ENCODE results near the gene BCOR.

The BCOR gene

DNA sequence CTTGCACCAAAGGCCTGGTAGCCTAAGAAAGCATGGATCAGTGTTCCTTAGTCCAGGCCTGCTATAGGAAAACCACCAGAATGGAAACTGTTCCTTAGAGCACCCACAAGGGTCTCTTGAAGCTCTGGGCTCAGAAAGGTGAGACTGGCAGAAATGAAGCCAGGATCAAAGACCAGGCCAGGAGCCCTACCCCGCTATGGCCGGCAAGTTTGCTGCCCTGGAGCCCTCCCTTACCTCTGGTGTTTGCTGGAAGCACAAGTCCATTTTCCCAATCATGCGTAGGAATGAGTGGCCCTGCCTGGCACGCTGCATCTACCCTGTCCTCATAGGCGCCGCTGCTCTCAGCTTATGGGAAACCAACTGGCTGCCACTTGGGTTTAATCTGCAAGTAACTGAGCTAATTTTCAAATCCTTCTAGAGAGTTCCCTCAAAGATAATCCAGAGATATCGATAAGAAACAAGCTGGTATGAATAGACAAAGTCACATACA, 37.4 kb downstream of the BCOR start:
- no peaks in the 10 kb centered on the region for H3K27me3 ChIP-seq (ENCODE audit: insufficient read depth, poor library complexity, severe bottlenecking)

DNA sequence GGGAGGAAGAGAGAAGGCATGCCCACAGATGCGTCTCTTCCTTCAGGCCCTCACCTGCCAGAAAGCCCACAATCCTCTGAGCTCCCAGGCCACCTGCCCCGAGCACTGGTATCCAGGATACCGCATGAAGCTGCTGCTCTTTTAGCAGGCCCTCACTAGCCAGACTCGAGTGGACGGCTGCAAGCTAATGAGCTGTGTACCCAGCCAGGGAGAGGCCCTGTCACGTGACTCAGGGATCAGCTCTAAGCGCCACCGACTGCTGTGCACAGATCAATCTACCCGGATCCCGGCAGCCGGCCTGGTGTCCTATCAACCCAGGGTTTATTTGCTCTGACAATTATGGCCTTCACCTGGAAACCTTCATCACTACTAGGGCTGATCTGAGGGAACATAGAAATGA, 39.0 kb downstream of the BCOR start:
- Histone ChIP-seq H3K27ac (replicated peaks) (no peak overlapping the region), H3K4me3 (replicated peaks; ENCODE audit: insufficient read depth, low read length) (no peak overlapping the region), H3K27me3 (ENCODE audit: insufficient read depth, poor library complexity, severe bottlenecking) (no peaks in the 10 kb centered on the region)
- DNase-seq (ENCODE audit: low read depth in 1 of 2, low spot score in 1 of 2): no peak
- TF ChIP-seq, protein P1, sequence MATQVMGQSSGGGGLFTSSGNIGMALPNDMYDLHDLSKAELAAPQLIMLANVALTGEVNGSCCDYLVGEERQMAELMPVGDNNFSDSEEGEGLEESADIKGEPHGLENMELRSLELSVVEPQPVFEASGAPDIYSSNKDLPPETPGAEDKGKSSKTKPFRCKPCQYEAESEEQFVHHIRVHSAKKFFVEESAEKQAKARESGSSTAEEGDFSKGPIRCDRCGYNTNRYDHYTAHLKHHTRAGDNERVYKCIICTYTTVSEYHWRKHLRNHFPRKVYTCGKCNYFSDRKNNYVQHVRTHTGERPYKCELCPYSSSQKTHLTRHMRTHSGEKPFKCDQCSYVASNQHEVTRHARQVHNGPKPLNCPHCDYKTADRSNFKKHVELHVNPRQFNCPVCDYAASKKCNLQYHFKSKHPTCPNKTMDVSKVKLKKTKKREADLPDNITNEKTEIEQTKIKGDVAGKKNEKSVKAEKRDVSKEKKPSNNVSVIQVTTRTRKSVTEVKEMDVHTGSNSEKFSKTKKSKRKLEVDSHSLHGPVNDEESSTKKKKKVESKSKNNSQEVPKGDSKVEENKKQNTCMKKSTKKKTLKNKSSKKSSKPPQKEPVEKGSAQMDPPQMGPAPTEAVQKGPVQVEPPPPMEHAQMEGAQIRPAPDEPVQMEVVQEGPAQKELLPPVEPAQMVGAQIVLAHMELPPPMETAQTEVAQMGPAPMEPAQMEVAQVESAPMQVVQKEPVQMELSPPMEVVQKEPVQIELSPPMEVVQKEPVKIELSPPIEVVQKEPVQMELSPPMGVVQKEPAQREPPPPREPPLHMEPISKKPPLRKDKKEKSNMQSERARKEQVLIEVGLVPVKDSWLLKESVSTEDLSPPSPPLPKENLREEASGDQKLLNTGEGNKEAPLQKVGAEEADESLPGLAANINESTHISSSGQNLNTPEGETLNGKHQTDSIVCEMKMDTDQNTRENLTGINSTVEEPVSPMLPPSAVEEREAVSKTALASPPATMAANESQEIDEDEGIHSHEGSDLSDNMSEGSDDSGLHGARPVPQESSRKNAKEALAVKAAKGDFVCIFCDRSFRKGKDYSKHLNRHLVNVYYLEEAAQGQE (IDR thresholded peaks at IDR 0.05; ENCODE audit: insufficient replicate concordance, low read depth): no peak
- TF ChIP-seq, protein P2, sequence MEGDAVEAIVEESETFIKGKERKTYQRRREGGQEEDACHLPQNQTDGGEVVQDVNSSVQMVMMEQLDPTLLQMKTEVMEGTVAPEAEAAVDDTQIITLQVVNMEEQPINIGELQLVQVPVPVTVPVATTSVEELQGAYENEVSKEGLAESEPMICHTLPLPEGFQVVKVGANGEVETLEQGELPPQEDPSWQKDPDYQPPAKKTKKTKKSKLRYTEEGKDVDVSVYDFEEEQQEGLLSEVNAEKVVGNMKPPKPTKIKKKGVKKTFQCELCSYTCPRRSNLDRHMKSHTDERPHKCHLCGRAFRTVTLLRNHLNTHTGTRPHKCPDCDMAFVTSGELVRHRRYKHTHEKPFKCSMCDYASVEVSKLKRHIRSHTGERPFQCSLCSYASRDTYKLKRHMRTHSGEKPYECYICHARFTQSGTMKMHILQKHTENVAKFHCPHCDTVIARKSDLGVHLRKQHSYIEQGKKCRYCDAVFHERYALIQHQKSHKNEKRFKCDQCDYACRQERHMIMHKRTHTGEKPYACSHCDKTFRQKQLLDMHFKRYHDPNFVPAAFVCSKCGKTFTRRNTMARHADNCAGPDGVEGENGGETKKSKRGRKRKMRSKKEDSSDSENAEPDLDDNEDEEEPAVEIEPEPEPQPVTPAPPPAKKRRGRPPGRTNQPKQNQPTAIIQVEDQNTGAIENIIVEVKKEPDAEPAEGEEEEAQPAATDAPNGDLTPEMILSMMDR (IDR thresholded peaks at IDR 0.05; ENCODE audit: insufficient read depth, low read length): no peak
- no peak for TF ChIP-seq GABPA (IDR thresholded peaks at IDR 0.05; ENCODE audit: low read depth)
- no peak for TF ChIP-seq SPI1 (IDR thresholded peaks at IDR 0.05; ENCODE audit: borderline replicate concordance, low read depth)
- no peak for TF ChIP-seq POLR2AphosphoS5 (IDR thresholded peaks at IDR 0.05; ENCODE audit: low read depth)

More for the DNA sequence above, 37.4 kb downstream of the BCOR start:
- no peak overlapping the region for H3K4me3 ChIP-seq (replicated peaks; ENCODE audit: insufficient read depth, low read length)
- DNase-seq (ENCODE audit: low read depth in 1 of 2, low spot score in 1 of 2): no peak
- H3K27ac ChIP-seq (replicated peaks): no peak overlapping the region
- TF ChIP-seq, protein P2 (IDR thresholded peaks at IDR 0.05; ENCODE audit: insufficient read depth, low read length): no peak
- TF ChIP-seq SPI1 (IDR thresholded peaks at IDR 0.05; ENCODE audit: borderline replicate concordance, low read depth): no peak
- TF ChIP-seq POLR2AphosphoS5 (IDR thresholded peaks at IDR 0.05; ENCODE audit: low read depth): no peak

DNA sequence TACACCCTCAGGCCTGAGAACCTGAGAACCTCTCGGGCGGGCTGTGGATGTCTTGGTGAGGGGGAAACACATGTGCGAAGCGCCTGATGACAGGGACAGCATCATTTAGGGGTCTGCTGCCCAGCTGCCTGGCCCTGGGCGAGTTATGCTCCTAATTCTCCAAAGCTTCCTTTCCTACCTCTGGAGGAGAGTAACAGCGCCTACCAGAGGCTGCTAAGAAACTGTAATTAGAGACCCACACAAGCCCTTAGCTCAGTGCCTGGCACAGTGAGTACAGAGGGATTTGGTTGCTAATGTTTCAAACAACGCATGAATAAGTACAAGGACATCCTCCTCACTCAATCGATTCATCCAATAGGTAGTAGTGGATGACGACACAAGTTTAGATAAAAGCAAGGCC, 40.4 kb downstream of the BCOR start:
- TF ChIP-seq SPI1 (IDR thresholded peaks at IDR 0.05; ENCODE audit: borderline replicate concordance, low read depth): no peak
- TF ChIP-seq GABPA (IDR thresholded peaks at IDR 0.05; ENCODE audit: low read depth): no peak
- TF ChIP-seq, protein P1 (IDR thresholded peaks at IDR 0.05; ENCODE audit: insufficient replicate concordance, low read depth): no peak
- TF ChIP-seq POLR2AphosphoS5 (IDR thresholded peaks at IDR 0.05; ENCODE audit: low read depth): no peak
- TF ChIP-seq, protein P2 (IDR thresholded peaks at IDR 0.05; ENCODE audit: insufficient read depth, low read length): no peak
- no peak overlapping the region for H3K27ac ChIP-seq (replicated peaks)
- DNase-seq (ENCODE audit: low read depth in 1 of 2, low spot score in 1 of 2): no peak
- H3K4me3 ChIP-seq (replicated peaks; ENCODE audit: insufficient read depth, low read length): no peak overlapping the region
- H3K27me3 ChIP-seq (ENCODE audit: insufficient read depth, poor library complexity, severe bottlenecking): no peaks in the 10 kb centered on the region

DNA sequence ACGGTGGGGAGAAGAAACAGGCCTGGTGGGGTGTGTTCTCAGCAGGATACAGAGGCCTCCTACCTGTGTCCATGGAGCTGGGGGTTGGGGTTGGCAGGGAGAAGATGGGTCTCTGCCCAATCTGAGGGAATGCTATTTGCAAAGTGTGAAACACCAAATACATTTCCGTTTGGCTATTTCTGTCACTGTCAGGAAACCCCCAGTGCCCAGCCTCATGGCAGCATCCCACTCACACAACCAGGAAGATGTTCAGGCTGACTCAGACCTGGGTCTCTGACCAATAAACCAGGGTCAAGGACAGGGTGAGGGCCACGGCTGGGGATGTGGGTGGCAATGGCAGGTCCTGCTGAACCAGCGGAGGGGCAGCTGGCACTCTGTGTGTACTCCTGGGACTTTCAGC, 41.3 kb downstream of the BCOR start:
- no peak overlapping the region for H3K4me3 ChIP-seq (replicated peaks; ENCODE audit: insufficient read depth, low read length)
- no peak overlapping the region for H3K27ac ChIP-seq (replicated peaks)
- TF ChIP-seq, protein P1 (IDR thresholded peaks at IDR 0.05; ENCODE audit: insufficient replicate concordance, low read depth): no peak
- TF ChIP-seq POLR2AphosphoS5 (IDR thresholded peaks at IDR 0.05; ENCODE audit: low read depth) (no peak), GABPA (IDR thresholded peaks at IDR 0.05; ENCODE audit: low read depth) (no peak), SPI1 (IDR thresholded peaks at IDR 0.05; ENCODE audit: borderline replicate concordance, low read depth) (no peak)
- TF ChIP-seq, protein P2 (IDR thresholded peaks at IDR 0.05; ENCODE audit: insufficient read depth, low read length): no peak
- H3K27me3 ChIP-seq (ENCODE audit: insufficient read depth, poor library complexity, severe bottlenecking): no peaks in the 10 kb centered on the region
- no peak for DNase-seq (ENCODE audit: low read depth in 1 of 2, low spot score in 1 of 2)
